ENCODE measurements around the gene ARIH2.

DNA sequence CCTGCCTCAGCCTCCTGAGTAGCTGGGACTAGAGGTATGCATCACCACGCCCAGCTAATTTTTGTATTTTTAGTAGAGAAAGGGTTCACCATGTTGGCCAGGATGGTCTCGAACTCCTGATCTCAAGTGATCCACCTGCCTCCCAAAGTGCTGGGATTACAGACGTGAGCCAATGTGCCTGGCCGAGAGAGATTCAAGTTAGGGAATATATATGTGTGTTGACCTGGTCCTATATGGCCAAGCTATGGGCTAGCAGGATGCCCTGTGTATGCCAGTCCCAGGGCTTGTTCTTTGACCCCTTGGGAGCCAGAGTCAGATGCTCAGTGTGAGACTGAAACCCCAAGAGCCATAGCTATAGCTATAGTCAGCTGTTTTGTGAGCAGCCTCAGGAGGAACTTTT lies 105.1 kb downstream of the ARIH2 start:
- no peak for TF ChIP-seq POLR2A (IDR thresholded peaks at IDR 0.05)
- TF ChIP-seq, protein P1, sequence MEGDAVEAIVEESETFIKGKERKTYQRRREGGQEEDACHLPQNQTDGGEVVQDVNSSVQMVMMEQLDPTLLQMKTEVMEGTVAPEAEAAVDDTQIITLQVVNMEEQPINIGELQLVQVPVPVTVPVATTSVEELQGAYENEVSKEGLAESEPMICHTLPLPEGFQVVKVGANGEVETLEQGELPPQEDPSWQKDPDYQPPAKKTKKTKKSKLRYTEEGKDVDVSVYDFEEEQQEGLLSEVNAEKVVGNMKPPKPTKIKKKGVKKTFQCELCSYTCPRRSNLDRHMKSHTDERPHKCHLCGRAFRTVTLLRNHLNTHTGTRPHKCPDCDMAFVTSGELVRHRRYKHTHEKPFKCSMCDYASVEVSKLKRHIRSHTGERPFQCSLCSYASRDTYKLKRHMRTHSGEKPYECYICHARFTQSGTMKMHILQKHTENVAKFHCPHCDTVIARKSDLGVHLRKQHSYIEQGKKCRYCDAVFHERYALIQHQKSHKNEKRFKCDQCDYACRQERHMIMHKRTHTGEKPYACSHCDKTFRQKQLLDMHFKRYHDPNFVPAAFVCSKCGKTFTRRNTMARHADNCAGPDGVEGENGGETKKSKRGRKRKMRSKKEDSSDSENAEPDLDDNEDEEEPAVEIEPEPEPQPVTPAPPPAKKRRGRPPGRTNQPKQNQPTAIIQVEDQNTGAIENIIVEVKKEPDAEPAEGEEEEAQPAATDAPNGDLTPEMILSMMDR (IDR thresholded peaks at IDR 0.05 in 4 of 5, conservative IDR thresholded peaks at IDR 0.05 in 1 of 5), result no peak

Measured in gastrocnemius medialis (tissue), 4 donors.